Measurements from ENCODE around the gene GUCA1A.
"Not testable (repeated sequence)": the region's sequence is repeated elsewhere in the genome, so short reads cannot be mapped to it uniquely, and the experiment has no call there.

The GUCA1A gene

GRCh38 chr6:42177514-42178364, 4.6 kb downstream of the GUCA1A start:
- no peak for DNase-seq (ENCODE audit: low spot score)

- no peak for DNase-seq (ENCODE audit: low spot score)
Measured at GRCh38 chr6:42179261-42179944, 6.2 kb downstream of the GUCA1A start.

GRCh38 chr6:42179945-42180313, 6.8 kb downstream of the GUCA1A start:
- DNase-seq (ENCODE audit: low spot score): no peak

- no peak for DNase-seq (ENCODE audit: low spot score)
Measured at GRCh38 chr6:42182101-42182500, 8.9 kb downstream of the GUCA1A start.

- DNase-seq (ENCODE audit: low spot score): no peak
Measured at GRCh38 chr6:42184475-42184874, 11.3 kb downstream of the GUCA1A start.

- no peak for DNase-seq (ENCODE audit: low spot score)
Measured at GRCh38 chr6:42185597-42185996, 12.4 kb downstream of the GUCA1A start.

GRCh38 chr6:42188406-42188805, 15.2 kb downstream of the GUCA1A start:
- no peak for DNase-seq (ENCODE audit: low spot score)

- peak; percentile 46 for DNase-seq (ENCODE audit: low spot score)
Measured at GRCh38 chr6:42190554-42191183, 17.5 kb downstream of the GUCA1A start.

GRCh38 chr6:42192385-42192784, 19.2 kb downstream of the GUCA1A start:
- DNase-seq (ENCODE audit: low spot score): not testable (repeated sequence)

GRCh38 chr6:42193491-42193894, 20.3 kb downstream of the GUCA1A start:
- DNase-seq (ENCODE audit: low spot score): no peak

GRCh38 chr6:42194056-42194455, 20.9 kb downstream of the GUCA1A start:
- DNase-seq (ENCODE audit: low spot score): no peak

GRCh38 chr6:42195415-42195814, 22.3 kb downstream of the GUCA1A start:
- no peak for DNase-seq (ENCODE audit: low spot score)

GRCh38 chr6:42197555-42198362, 24.6 kb downstream of the GUCA1A start:
- no peak for DNase-seq (ENCODE audit: low spot score)

GRCh38 chr6:42199106-42199981, 26.2 kb downstream of the GUCA1A start:
- peak; percentile 19 for DNase-seq (ENCODE audit: low spot score)

- no peak for DNase-seq (ENCODE audit: low spot score)
Measured at GRCh38 chr6:42200035-42200434, 26.9 kb downstream of the GUCA1A start.

- DNase-seq (ENCODE audit: low spot score): no peak
Measured at GRCh38 chr6:42201382-42201781, 28.2 kb downstream of the GUCA1A start.

- not testable (repeated sequence) for DNase-seq (ENCODE audit: low spot score)
Measured at GRCh38 chr6:42202131-42202915, 29.2 kb downstream of the GUCA1A start.

GRCh38 chr6:42203183-42203582, 30.0 kb downstream of the GUCA1A start:
- no peak for DNase-seq (ENCODE audit: low spot score)

- DNase-seq (ENCODE audit: low spot score): no peak
Measured at GRCh38 chr6:42204768-42205282, 31.7 kb downstream of the GUCA1A start.

- not testable (repeated sequence) for DNase-seq (ENCODE audit: low spot score)
Measured at GRCh38 chr6:42207559-42207958, 34.4 kb downstream of the GUCA1A start.
